Activated T-cell treated with anti-CD3 and anti-CD28 coated beads, Interleukin-2, amount 50 U/mL, for 1 hour (primary cell): ENCODE measurements around the gene BTBD2.

Source experiments
- DNase-seq: peaks from one replicate; pipeline ENCODE4 v3.0.0-alpha.2; 2020

Gene BTBD2

GRCh38 chr19:2015608-2015950 lies at the start of gene BTBD2:
Gene BTBD2 (minus strand): TSS chr19:2015714. CDS start chr19:2015703, 11 bp downstream.
- peak; percentile 57 for DNase-seq

GRCh38 chr19:2064788-2065524 lies 49.4 kb upstream of the BTBD2 start:
- no peak for DNase-seq

GRCh38 chr19:2064395-2064787 lies 48.9 kb upstream of the BTBD2 start:
- DNase-seq: no peak

- DNase-seq: no peak
Observed at GRCh38 chr19:2063824-2064223, 48.3 kb upstream of the BTBD2 start.

GRCh38 chr19:2062770-2063169 lies 47.3 kb upstream of the BTBD2 start:
- DNase-seq: no peak

GRCh38 chr19:2062389-2062729 lies 46.8 kb upstream of the BTBD2 start:
- DNase-seq: no peak

- peak; percentile 100 for DNase-seq
Observed at GRCh38 chr19:2061495-2062388, 46.2 kb upstream of the BTBD2 start.

- DNase-seq: no peak
Observed at GRCh38 chr19:2060884-2061494, 45.5 kb upstream of the BTBD2 start.

GRCh38 chr19:2059422-2060201 lies 44.1 kb upstream of the BTBD2 start:
- DNase-seq: no peak

- DNase-seq: no peak
Observed at GRCh38 chr19:2058570-2059421, 43.3 kb upstream of the BTBD2 start.

- DNase-seq: no peak
Observed at GRCh38 chr19:2057484-2058469, 42.3 kb upstream of the BTBD2 start.

GRCh38 chr19:2056837-2057192 lies 41.3 kb upstream of the BTBD2 start:
- DNase-seq: no peak

GRCh38 chr19:2055931-2056836 lies 40.7 kb upstream of the BTBD2 start:
- no peak for DNase-seq

- DNase-seq: no peak
Observed at GRCh38 chr19:2054763-2055162, 39.2 kb upstream of the BTBD2 start.

GRCh38 chr19:2053601-2054389 lies 38.3 kb upstream of the BTBD2 start:
- no peak for DNase-seq

GRCh38 chr19:2051773-2052704 lies 36.5 kb upstream of the BTBD2 start:
- DNase-seq: peak; percentile 50

- peak; percentile 97 for DNase-seq
Observed at GRCh38 chr19:2050991-2051772, 35.7 kb upstream of the BTBD2 start, which contains the start of gene MKNK2. Gene MKNK2 (minus strand): TSS chr19:2051244. CDS start chr19:2050851, 393 bp downstream.
